ENCODE data around the gene LIN9.

DNA sequence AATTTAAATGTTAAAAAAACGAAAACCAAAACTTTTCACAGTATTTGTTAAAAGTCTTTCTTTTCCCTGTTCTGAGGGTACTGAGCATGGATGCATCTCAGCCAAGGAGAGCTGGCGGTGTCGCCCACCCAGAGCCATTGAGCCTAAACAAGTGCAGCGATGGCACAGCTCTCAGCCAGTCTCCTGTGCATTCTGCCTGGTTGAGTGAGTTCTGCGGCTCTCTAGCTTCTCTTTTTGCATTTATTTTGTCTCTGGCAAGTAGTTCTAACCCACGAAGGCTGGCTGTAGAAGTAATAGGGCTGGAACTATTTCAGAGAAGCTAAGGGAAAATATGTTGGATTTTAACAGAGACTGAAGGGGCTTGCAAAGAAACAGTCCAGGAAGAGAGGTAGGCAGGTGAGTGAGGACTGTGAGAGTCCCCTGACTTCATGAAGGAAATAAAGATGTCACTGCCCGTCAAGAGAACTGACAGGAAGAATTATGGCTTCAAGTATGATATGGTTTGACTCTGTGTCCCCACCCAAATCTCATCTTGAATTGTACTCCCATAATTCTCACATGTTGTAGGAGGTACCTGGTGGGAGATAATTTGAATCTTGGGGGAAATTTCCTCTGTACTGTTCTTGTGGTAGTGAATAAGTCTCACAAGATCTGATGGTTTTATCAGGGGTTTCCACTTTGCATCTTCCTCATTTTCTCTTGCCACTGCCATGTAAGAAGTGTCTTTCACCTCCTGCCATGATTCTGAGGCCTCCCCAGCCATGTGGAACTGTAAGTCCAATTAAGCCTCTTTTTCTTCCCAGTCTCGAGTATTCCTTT, 35.7 kb upstream of the LIN9 start:
- TF ChIP-seq, protein P1, sequence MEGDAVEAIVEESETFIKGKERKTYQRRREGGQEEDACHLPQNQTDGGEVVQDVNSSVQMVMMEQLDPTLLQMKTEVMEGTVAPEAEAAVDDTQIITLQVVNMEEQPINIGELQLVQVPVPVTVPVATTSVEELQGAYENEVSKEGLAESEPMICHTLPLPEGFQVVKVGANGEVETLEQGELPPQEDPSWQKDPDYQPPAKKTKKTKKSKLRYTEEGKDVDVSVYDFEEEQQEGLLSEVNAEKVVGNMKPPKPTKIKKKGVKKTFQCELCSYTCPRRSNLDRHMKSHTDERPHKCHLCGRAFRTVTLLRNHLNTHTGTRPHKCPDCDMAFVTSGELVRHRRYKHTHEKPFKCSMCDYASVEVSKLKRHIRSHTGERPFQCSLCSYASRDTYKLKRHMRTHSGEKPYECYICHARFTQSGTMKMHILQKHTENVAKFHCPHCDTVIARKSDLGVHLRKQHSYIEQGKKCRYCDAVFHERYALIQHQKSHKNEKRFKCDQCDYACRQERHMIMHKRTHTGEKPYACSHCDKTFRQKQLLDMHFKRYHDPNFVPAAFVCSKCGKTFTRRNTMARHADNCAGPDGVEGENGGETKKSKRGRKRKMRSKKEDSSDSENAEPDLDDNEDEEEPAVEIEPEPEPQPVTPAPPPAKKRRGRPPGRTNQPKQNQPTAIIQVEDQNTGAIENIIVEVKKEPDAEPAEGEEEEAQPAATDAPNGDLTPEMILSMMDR (IDR thresholded peaks at IDR 0.05 in 4 of 5, conservative IDR thresholded peaks at IDR 0.05 in 1 of 5): no peak
- TF ChIP-seq POLR2A (IDR thresholded peaks at IDR 0.05): no peak
